ENCODE data around the gene TNP2. TPM values are rescaled to one million over a fixed set of nuclear protein-coding genes. Genes with fewer than 3 reads are reported as not detected.

The TNP2 gene
- total RNA-seq, 1 donor from 2014 or later = not detected

- no peak for TF ChIP-seq CTCF (IDR thresholded peaks at IDR 0.05; ENCODE audit: unreplicated experiment)
- no peak for DNase-seq (ENCODE audit: low spot score)
- H3K36me3 Mint-ChIP-seq (ENCODE audit: low read depth, unreplicated experiment) = no peaks in the 10 kb centered on the region
These were observed 36.7 kb downstream of the TNP2 start for GRCh38 chr16:11232302-11232851.

GRCh38 chr16:11231367-11231970, 37.7 kb downstream of the TNP2 start:
- Mint-ChIP-seq H3K36me3 (ENCODE audit: low read depth, unreplicated experiment) (no peaks in the 10 kb centered on the region), H3K9me3 (ENCODE audit: unreplicated experiment) (no peaks in the 10 kb centered on the region), H3K4me1 (ENCODE audit: unreplicated experiment) (no peaks in the 10 kb centered on the region), H3K4me3 (ENCODE audit: unreplicated experiment) (no peak overlapping the region), H3K27me3 (ENCODE audit: unreplicated experiment) (peaks cover 7% of the 10 kb centered on the region), H3K27ac (ENCODE audit: unreplicated experiment) (no peak overlapping the region)
- TF ChIP-seq CTCF (IDR thresholded peaks at IDR 0.05; ENCODE audit: unreplicated experiment) = no peak
- DNase-seq (ENCODE audit: low spot score) = no peak

More at GRCh38 chr16:11232302-11232851, 36.7 kb downstream of the TNP2 start:
- H3K4me1 Mint-ChIP-seq (ENCODE audit: unreplicated experiment) = no peaks in the 10 kb centered on the region
- no peak overlapping the region for H3K27ac Mint-ChIP-seq (ENCODE audit: unreplicated experiment)
- no peaks in the 10 kb centered on the region for H3K9me3 Mint-ChIP-seq (ENCODE audit: unreplicated experiment)
- no peak overlapping the region for H3K4me3 Mint-ChIP-seq (ENCODE audit: unreplicated experiment)
- H3K27me3 Mint-ChIP-seq (ENCODE audit: unreplicated experiment) = peaks cover 8% of the 10 kb centered on the region

GRCh38 chr16:11229906-11230305, 39.2 kb downstream of the TNP2 start:
- H3K9me3 Mint-ChIP-seq (ENCODE audit: unreplicated experiment) = no peaks in the 10 kb centered on the region
- H3K4me1 Mint-ChIP-seq (ENCODE audit: unreplicated experiment) = no peaks in the 10 kb centered on the region
- TF ChIP-seq CTCF (IDR thresholded peaks at IDR 0.05; ENCODE audit: unreplicated experiment) = no peak
- no peak for DNase-seq (ENCODE audit: low spot score)
- peaks cover 6% of the 10 kb centered on the region for H3K27me3 Mint-ChIP-seq (ENCODE audit: unreplicated experiment)
- no peak overlapping the region for H3K27ac Mint-ChIP-seq (ENCODE audit: unreplicated experiment)
- no peak overlapping the region for H3K4me3 Mint-ChIP-seq (ENCODE audit: unreplicated experiment)
- no peaks in the 10 kb centered on the region for H3K36me3 Mint-ChIP-seq (ENCODE audit: low read depth, unreplicated experiment)

GRCh38 chr16:11229432-11229831, 39.7 kb downstream of the TNP2 start:
- Mint-ChIP-seq H3K4me3 (ENCODE audit: unreplicated experiment) (no peak overlapping the region), H3K36me3 (ENCODE audit: low read depth, unreplicated experiment) (no peaks in the 10 kb centered on the region), H3K27ac (ENCODE audit: unreplicated experiment) (no peak overlapping the region), H3K27me3 (ENCODE audit: unreplicated experiment) (peaks cover 6% of the 10 kb centered on the region), H3K9me3 (ENCODE audit: unreplicated experiment) (no peaks in the 10 kb centered on the region), H3K4me1 (ENCODE audit: unreplicated experiment) (no peaks in the 10 kb centered on the region)
- no peak for DNase-seq (ENCODE audit: low spot score)
- no peak for TF ChIP-seq CTCF (IDR thresholded peaks at IDR 0.05; ENCODE audit: unreplicated experiment)
